Stimulated activated CD8-positive, alpha-beta memory T cell treated with anti-CD3 and anti-CD28 coated beads, Interleukin-15, amount 100 ng/mL, for 48 hours (primary cell): ENCODE measurements around the gene SLX4.
"Not testable (repeated sequence)": the region's sequence is repeated elsewhere in the genome, so short reads cannot be mapped to it uniquely, and the experiment has no call there.

Experiments used
- DNase-seq, 2 donors: peaks; one replicate each; pipeline ENCODE4 v3.0.0-alpha.2; 2020; ENCODE audit warnings: low read depth in 2 of 2

SLX4 gene

DNA sequence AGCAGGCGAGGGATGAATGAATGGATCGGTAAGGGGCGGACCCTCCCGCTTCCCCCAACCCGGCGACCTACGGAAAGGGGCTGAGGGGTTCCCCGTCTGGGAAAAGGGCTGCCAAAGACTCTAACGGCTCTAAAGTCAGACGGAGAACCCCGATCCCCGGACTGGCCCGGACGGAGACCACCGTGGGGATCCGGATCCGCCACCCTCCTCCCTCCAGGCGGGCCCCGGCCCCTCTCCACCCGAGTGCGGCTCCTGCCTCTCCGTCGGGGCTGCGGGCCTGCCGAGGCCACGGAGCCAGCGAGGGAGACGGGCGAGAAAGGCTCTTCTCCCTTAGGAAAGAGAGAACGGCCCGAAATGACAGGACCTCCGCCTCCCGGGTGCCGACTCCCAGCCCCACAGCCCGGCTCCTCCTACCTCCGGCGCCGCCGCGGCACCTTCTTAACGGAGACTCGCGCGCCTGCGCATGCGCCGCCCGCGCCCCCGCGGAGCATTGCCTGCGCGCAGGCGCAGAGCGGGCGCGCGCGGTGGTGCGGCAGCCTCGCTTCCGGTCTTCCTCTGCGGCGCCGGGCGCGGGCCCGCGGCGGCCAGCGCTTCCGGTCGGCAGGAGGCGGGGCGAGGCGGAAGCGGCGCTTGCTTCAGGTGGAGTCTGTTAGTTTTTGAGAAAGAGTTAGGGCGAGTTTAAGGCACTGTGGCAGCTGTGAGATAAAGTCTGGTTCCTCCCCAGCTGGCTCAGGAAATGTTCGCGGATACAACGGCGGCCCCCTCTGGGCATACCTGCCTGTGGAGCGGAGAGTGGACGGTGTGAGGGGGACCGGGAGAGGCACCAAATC lies at the start of gene SLX4:
SLX4 (minus strand) TSS at position 461 of the 830 bp plus-strand sequence. CDS start 2,642 bp downstream, outside the sequence.
- peak; percentile 91 to 92 for DNase-seq

GRCh38 chr16:3659251-3659650 lies 47.8 kb upstream of the SLX4 start:
- no peak for DNase-seq

DNA sequence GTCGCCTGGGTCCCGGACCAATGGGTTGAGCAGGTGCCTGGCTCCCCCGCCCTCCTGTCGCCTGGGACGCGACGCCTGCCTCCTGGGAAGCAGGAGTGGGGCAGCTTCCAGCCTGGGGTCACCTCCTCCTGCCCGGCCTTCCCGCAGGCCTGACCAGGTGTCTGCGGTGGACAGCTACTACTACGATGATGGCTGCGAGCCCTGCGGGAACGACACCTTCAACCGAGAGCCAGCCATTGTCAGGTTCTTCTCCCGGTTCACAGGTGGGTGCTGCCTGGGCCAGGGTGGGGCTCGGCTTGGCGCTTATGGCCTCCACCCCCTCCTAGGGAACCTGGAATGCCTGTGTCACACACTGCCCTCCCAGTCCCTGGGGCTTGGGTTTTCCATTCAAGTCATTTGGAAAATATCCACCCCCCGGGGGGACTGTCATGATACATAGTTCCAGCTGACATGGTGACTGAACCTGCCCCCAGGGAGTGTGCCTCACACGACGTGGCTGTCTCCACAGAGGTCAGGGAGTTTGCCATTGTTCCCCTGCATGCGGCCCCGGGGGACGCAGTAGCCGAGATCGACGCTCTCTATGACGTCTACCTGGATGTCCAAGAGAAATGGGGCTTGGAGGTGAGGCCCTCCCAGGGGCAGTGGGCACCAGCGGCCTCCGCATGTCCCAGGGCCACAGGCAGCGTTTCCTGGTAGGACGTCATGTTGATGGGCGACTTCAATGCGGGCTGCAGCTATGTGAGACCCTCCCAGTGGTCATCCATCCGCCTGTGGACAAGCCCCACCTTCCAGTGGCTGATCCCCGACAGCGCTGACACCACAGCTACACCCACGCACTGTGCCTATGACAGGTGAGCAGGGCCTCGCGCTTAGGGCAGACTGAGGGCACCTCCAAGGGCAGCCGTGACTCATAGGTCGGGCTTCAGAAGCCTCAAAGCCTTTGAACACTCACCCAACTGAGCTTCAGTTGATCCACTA lies 45.4 kb upstream of the SLX4 start:
- peak in 1 of 2 donors; percentile 40 for DNase-seq

DNA sequence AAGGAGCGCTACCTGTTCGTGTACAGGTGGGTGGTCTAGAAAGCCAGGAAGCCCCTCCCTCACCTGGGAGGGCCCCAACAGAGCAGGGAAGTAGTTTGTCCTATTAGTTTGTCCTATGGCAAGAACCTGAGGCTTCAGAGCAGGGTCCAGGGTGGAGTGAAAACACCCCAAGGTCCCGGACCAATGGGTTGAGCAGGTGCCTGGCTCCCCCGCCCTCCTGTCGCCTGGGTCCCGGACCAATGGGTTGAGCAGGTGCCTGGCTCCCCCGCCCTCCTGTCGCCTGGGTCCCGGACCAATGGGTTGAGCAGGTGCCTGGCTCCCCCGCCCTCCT lies 44.7 kb upstream of the SLX4 start:
- not testable (repeated sequence) for DNase-seq

DNA sequence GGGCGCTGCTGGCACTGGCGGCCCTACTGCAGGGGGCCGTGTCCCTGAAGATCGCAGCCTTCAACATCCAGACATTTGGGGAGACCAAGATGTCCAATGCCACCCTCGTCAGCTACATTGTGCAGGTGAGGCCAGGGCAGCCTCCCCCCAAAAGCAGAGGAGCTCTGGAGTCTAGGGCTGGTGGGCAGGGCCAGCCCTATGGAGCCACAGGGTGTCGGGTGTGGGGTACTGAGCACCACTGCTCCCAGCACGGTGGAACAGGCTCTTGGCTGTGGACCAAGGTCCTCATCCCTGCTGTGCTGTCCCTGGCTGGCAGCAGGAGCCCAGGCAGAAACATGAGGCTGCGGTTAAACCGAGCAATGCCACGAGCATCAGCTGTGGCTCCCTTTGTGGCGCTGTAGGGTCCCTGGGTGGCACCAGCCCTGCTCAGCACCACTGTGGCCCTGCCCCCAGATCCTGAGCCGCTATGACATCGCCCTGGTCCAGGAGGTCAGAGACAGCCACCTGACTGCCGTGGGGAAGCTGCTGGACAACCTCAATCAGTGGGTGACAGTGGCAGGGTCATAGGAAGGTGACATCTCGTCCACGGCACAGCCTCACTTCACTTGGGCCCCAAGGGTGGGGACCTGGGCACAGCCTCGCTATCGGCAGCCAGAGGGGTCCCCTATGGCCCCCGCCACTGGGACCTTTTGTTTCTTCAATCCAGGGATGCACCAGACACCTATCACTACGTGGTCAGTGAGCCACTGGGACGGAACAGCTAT lies 44.2 kb upstream of the SLX4 start:
- DNase-seq: no peak

DNA sequence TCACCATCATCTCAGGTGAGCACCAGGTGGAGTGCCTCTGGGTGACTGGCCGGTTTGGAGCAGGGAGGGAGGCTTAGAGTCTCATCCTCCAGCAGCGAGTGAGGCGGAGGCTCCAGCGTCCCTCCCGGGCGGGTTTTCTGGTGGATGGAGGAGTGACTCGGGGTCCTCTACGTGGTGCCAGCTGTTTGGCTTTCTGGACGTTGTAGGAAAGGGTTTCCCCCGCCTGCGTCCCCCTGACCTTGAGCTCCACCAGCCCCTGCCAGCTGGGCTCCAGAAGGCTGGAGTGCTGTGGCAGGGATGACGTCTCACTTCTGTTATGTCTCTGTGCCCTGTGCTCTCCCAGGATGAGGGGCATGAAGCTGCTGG lies 43.6 kb upstream of the SLX4 start:
- DNase-seq: no peak

DNA sequence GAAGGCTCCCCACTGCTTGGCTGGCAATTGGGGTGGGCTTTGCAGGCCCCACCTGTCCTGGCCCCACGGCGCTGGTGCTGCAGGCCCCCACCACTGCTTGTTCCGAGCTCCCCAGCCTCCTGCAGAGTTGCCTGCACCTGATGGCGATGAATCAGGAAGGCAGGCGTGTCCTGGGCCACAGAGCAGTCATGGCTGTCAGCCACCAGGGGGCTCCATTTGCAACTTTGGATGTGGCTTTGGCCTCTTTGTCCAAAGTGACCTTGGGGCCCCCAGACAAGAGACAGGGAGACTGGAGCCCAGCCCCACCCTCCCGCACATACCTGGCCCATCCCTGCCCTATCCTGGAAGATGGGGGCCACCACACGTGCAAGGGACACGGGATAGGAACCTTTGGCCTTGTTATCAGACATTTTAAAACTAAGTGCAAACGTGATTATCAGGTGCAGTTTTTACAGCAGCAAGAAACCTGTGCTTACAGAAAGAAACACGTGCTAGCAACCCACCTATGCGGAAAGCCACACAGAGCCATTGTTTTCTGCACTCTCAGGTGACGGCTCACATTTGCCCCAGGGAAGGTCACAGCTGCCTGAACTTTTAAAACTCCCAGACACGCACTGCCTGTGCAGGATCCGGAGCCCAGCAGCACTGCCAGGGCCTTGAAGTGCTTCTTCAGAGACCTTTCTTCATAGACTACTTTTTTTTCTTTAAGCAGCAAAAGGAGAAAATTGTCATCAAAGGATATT lies 43.0 kb upstream of the SLX4 start, which contains the start of gene DNASE1:
DNASE1 (plus strand) TSS at position 443 of the 743 bp plus-strand sequence. CDS start 683 bp downstream, outside the sequence.
- peak; percentile 36 to 42 for DNase-seq

- no peak for DNase-seq
Observed at GRCh38 chr16:3652373-3653195, 41.2 kb upstream of the SLX4 start.

DNA sequence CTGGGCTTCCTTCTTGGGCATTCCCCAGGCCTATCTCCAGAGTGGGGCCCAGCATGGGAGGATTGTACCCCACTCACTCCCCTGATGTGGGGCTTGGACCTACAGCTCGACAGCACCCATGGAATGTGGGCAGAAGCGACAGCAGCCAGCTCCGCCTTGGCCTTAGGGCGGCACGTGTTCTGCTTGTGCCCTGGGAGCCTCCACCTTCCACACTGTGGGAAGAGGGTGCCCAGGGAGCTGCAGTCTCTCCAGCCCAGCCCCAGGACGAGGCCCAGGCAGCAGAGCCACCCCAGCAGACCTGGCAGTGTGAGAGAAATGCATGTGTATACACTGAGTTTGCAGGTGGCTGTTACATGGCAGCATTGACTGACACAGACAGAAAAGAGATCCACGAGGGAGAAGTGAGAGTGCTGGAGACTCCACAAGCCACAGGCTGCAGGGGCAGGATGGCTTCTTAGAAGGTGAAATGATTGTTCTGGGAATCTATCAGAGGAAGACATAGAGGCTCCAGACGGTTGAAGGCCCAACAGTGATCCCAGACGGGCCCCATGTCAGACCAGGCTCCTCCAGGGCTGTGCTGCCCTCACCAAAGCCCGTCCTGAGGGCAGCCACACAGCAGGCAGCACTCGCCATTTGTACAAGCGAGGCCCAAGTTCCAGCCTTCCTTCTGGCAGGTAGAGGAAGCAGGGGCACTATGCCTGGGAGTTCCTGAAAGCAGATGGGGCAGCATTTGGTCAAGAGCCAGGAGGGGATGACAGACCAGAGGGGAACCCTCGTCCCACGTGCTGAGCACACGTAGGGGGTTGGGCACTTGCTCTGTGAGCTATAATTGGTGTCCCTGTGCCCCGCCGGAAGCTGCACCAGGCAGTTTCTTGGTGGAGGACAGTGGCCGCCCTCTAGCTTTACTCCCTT lies 40.3 kb upstream of the SLX4 start:
- no peak for DNase-seq

GRCh38 chr16:3650631-3651265 lies 39.3 kb upstream of the SLX4 start:
- DNase-seq: no peak

DNA sequence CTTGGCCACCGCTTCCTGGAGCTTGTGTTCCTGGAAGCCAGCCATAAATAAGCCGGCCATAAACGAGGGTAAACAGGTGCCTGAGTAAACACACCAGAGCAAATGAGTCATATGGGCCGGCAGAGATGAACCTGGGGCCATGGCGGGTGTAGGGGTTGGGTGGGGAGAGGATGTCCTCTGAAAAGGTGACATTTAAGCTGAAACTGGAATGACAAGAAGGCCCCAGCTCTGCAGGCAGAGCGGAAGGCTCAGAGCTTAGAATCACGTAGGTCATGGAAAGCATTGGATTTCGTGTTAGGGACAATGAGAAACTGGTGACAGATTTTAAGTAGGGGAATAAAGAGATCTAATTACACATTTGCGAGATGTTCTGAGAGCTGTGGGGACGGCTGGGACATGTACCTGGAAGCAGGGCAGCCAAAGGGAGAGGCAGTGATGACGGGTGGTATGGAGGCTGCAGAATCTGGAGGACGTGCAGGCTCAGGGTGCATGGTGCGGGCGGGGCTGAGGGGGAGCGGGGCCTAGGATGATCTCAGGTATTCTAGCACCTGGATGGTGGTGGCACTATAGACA lies 35.0 kb upstream of the SLX4 start:
- no peak for DNase-seq

DNA sequence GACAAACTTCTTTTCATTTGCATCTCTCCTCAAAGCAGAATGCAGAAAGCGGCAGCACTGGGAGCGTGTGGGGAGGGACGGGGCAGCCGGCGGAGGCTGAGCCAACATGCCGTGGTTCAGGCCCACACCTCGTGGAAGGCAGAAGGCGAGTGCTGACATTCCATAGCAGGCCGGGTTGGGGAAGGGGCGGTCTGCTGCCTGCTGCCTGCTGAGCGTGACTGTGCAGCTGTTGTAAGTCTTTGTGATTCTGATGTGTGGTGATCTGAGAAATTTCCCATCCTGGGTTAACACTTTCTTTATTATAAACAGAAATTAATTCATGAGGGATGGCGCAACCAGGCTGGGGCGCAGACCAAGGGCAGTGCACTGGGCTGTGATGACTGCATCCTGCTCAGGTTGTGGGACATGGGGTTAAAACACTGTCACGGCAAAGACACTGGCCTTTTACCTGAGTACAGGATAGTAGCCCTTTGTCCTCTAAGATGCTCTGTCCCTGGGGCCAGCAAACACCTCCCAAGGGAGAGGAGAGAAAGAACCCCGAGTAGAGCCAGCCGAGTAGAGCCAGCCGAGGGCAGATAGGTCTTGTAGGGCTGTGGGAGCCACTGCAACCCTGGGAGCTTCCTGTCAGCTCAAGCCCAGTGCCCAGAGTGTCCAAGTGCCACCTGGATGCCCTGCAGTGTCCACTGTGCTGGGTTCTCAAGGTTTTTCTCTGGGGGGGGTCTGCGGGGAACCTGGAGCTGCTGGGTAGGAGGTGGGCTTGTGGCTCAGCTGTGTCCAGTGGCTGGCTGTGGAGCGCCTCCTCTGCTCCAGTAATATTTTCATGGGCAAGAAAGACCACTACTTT lies 34.3 kb upstream of the SLX4 start:
- no peak for DNase-seq

GRCh38 chr16:3645108-3645503 lies 33.7 kb upstream of the SLX4 start:
- no peak for DNase-seq

GRCh38 chr16:3643095-3643730 lies 31.8 kb upstream of the SLX4 start:
- no peak for DNase-seq

GRCh38 chr16:3642397-3643094 lies 31.1 kb upstream of the SLX4 start:
- DNase-seq: no peak

DNA sequence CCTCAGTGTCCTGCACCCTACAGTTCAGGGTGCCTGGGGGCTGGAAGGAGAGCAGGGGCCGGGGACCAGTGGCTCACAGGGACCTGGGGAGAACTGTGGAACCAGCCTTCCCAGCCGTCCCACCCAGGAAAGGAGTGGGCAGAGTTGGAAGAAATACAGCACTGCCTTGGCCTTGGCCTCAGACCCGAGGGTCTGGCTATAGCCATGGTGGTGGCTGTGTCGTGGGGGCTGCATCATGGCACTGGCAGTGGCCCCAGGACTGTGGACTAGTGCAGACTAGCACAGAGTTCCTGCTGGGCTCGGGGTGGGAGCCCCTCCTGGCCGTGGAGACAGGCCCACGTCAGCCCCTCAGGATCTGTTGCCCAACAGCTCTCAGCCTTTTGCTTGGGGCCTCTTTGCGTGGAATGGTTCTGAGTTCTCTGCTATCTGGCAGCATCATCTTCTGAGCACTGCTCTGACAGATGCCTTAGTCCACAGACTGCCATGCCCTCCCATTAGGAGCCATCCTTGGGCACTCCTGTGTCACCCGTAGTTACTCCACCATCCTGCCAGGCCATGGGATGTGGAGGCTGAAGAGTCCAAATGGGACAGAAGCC lies 30.5 kb upstream of the SLX4 start:
- DNase-seq: no peak
